Measurements from ENCODE around the gene GSAP. TPM values are rescaled to one million over a fixed set of nuclear protein-coding genes. Genes with fewer than 3 reads are reported as not detected.

The GSAP gene
- total RNA-seq, 1 experiment from 2014 or later: 6.5 TPM

DNA sequence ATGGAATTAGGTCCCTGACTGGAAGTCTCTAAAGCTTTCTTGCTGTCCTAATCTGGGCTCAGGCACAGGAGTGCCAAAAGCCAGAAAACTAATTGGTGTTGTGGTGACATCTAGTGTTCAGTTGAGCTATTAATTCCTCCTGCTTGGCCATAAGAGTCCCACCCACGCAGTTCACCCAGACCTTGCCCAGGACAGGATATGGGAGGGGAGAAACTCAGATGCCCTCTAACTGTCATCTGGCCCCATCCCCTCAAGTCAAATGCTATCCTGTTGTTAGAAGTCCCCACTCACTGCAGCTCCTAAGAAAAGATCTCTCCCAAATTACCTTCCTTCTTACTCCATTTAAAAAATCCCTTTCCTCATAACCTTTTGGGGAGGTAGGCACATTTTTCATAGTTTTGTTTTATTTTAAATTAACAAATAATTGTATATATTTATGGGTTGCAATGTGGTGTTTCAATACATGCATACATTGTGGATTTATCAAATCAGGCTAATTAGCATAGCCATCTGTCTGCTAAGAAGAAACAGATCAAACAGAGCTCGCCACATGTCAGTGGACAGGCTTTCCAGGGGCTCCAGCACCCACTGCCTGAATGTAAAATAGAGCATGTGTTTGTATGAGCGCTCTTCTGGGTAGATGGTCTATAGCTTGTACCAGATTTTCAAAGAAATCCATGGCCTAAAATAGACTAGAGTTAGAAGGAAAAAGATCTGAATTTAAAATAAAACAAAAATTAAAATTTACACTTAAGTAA is 84.0 kb downstream of the GSAP start:
- Histone ChIP-seq H3K9me3 (ENCODE audit: low read length) (no peaks in the 10 kb centered on the region), H3K4me3 (ENCODE audit: low read length) (no peak overlapping the region), H3K4me2 (ENCODE audit: low read length) (no peak overlapping the region), H3K4me1 (ENCODE audit: insufficient read depth, low read length) (peaks cover 45% of the 10 kb centered on the region), H3K79me2 (ENCODE audit: low read length) (no peaks in the 10 kb centered on the region), H2AFZ (ENCODE audit: low read length) (no peak overlapping the region), H3K9ac (ENCODE audit: low read length) (no peak overlapping the region), H4K20me1 (ENCODE audit: low read length) (no peaks in the 10 kb centered on the region), H3F3A (ENCODE audit: low read length, unreplicated experiment) (no peaks in the 10 kb centered on the region), H3K27me3 (ENCODE audit: low read length) (no peaks in the 10 kb centered on the region), H3K9me2 (replicated peaks; ENCODE audit: low read length) (no peaks in the 10 kb centered on the region), H3K27ac (ENCODE audit: low read length) (no peak overlapping the region), H3K36me3 (ENCODE audit: low read depth, low read length) (no peaks in the 10 kb centered on the region)
- ATAC-seq (peak; percentile 74), DNase-seq (peak; percentile 90)
- ChIA-PET POLR2A (ENCODE audit: unreplicated experiment) (interaction anchor here (0.6 to 1.0 kb wide), 2 partner anchors 77 to 209 kb away, joined by 3 to 5 read pairs; no protein-coding TSS in a partner anchor), CTCF (interaction anchor here (0.6 to 2.3 kb wide), 10 partner anchors 17 to 210 kb away, joined by 3 to 42 read pairs (median 4); partner anchors contain the start of gene CCDC146)
- no TSS peak for BruUV-seq (replicated peaks)
- TF ChIP-seq, protein P1, sequence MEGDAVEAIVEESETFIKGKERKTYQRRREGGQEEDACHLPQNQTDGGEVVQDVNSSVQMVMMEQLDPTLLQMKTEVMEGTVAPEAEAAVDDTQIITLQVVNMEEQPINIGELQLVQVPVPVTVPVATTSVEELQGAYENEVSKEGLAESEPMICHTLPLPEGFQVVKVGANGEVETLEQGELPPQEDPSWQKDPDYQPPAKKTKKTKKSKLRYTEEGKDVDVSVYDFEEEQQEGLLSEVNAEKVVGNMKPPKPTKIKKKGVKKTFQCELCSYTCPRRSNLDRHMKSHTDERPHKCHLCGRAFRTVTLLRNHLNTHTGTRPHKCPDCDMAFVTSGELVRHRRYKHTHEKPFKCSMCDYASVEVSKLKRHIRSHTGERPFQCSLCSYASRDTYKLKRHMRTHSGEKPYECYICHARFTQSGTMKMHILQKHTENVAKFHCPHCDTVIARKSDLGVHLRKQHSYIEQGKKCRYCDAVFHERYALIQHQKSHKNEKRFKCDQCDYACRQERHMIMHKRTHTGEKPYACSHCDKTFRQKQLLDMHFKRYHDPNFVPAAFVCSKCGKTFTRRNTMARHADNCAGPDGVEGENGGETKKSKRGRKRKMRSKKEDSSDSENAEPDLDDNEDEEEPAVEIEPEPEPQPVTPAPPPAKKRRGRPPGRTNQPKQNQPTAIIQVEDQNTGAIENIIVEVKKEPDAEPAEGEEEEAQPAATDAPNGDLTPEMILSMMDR (conservative IDR thresholded peaks at IDR 0.05; ENCODE audit: low read depth, low read length): peak; percentile 74
- no peak for TF ChIP-seq EZH2 (IDR thresholded peaks at IDR 0.05; ENCODE audit: low read length, unreplicated experiment)
- no peak for TF ChIP-seq EZH2phosphoT487 (IDR thresholded peaks at IDR 0.05; ENCODE audit: borderline replicate concordance, low read length)
- intact Hi-C loops (cut with micrococcal nuclease): loop anchor here (2.0 kb wide), 1 partner anchor 209 kb away; the partner anchor contains the start of gene CCDC146

DNA sequence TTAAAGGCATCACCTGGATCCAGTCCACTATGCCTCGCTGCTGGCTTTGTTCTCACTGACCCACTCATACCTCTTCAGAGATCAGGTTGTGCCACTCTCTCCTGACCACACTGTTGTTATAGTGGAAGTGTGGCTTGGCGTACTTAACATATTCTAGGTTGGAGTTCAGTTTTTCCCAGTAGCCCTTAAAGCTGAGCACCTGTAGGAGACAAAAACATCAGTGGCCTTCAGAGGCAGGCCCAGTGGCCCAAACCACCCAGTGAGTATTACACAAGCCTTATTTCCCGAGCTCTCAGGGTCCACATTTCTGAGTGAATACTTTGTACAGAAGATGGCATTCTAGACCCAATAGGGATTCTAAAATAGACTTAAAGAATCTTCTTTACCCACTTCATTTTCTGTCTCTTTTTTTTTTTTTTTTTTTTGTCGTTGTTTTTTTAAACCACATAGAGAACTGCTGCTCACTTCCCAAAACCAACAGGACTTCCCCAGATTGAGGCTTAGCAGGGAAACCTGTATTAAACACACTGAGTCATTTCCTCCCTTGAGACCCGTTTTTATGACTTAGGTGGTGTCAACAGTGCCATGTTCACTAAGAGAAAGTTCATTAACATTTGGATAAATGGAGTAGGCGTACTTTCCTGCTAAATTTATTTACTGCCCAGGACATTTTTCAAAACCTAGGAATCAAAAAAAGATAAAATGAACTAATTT is 85.8 kb downstream of the GSAP start:
- DNase-seq (peak; percentile 80), ATAC-seq (peak; percentile 48)
- Histone ChIP-seq H3F3A (ENCODE audit: low read length, unreplicated experiment) (no peaks in the 10 kb centered on the region), H3K27ac (ENCODE audit: low read length) (peak overlapping the region; percentile 64), H3K27me3 (ENCODE audit: low read length) (no peaks in the 10 kb centered on the region), H3K9ac (ENCODE audit: low read length) (peak overlapping the region; percentile 20; the same call in 1 of the 2 replicates), H3K79me2 (ENCODE audit: low read length) (no peaks in the 10 kb centered on the region), H3K4me1 (ENCODE audit: insufficient read depth, low read length) (peaks cover 59% of the 10 kb centered on the region), H4K20me1 (ENCODE audit: low read length) (no peaks in the 10 kb centered on the region), H3K4me2 (ENCODE audit: low read length) (peak overlapping the region; percentile 31), H3K9me2 (replicated peaks; ENCODE audit: low read length) (no peaks in the 10 kb centered on the region), H3K9me3 (ENCODE audit: low read length) (no peaks in the 10 kb centered on the region), H2AFZ (ENCODE audit: low read length) (no peak overlapping the region), H3K4me3 (ENCODE audit: low read length) (no peak overlapping the region), H3K36me3 (ENCODE audit: low read depth, low read length) (no peaks in the 10 kb centered on the region)
- POLR2A ChIA-PET (ENCODE audit: unreplicated experiment): no interaction called here
- intact Hi-C loops (cut with micrococcal nuclease): loop anchor here (1.0 kb wide), 1 partner anchor 83 kb away; no protein-coding TSS in a partner anchor
- CTCF ChIA-PET: interaction anchor here (2.3 kb wide), 1 partner anchor 208 kb away, joined by 21 read pairs; the partner anchor contains the start of gene CCDC146
- BruUV-seq (replicated peaks): no TSS peak
- TF ChIP-seq EZH2 (IDR thresholded peaks at IDR 0.05; ENCODE audit: low read length, unreplicated experiment): no peak
- TF ChIP-seq, protein P1 (conservative IDR thresholded peaks at IDR 0.05; ENCODE audit: low read depth, low read length): no peak
- TF ChIP-seq EZH2phosphoT487 (IDR thresholded peaks at IDR 0.05; ENCODE audit: borderline replicate concordance, low read length): no peak
